GM19193 (cell line): ENCODE results near the gene RPS6KB1.
A peak's percentile ranks its signal among the peaks of the same experiment; 100 is the strongest.

Experiments
- POLR2A ChIP-seq: IDR thresholded peaks from 4 replicates; pipeline ENCODE4 v1.6.1; 2011; ENCODE audit not compliant: insufficient read depth, insufficient read length; ENCODE audit errors: extremely low read depth

Gene RPS6KB1

DNA sequence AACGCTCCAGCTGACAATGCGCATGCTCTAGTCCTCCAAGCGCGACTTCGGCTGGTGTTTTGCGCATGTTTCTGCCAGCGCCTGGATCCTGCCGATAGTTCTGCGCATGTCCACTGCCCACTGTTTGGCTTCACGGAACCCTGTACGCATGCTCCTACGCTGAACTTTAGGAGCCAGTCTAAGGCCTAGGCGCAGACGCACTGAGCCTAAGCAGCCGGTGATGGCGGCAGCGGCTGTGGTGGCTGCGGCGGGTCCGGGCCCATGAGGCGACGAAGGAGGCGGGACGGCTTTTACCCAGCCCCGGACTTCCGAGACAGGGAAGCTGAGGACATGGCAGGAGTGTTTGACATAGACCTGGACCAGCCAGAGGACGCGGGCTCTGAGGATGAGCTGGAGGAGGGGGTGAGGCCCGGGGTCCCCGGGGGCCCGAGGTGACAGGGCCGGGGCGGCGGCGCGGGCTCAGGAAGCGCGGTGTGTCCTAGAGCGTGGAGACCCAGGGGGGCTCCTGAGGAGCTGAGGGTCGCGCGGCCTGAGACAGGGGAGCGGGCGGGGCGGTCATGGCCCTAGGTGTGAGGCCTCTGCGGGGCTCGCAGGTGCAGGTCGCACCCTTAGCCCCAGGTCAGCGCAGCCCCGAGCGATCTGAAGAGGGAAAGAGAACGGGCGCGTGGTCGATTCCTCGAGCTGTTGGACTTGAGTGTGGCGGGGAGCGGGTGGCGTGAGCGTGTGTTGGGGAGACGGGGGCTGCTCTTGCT lies at the start of gene RPS6KB1, which contains the start of gene TUBD1:
Gene RPS6KB1, plus strand, starts transcription at position 198 of the 752 bp plus-strand sequence. Its CDS starts 64 bp downstream, at position 262.
Gene TUBD1, minus strand, starts transcription at position 20 of the 752 bp plus-strand sequence. CDS start 1,941 bp downstream, outside the sequence.
- peak; percentile 98 for TF ChIP-seq POLR2A

- no peak for TF ChIP-seq POLR2A
Measured at GRCh38 chr17:59844884-59845594, 47.9 kb upstream of the RPS6KB1 start.

- TF ChIP-seq POLR2A = peak; percentile 38
Measured at GRCh38 chr17:59845595-59846393, 47.1 kb upstream of the RPS6KB1 start.

- no peak for TF ChIP-seq POLR2A
Measured at GRCh38 chr17:59846394-59847165, 46.3 kb upstream of the RPS6KB1 start.

GRCh38 chr17:59848385-59848668 lies 44.6 kb upstream of the RPS6KB1 start:
- TF ChIP-seq POLR2A = no peak

DNA sequence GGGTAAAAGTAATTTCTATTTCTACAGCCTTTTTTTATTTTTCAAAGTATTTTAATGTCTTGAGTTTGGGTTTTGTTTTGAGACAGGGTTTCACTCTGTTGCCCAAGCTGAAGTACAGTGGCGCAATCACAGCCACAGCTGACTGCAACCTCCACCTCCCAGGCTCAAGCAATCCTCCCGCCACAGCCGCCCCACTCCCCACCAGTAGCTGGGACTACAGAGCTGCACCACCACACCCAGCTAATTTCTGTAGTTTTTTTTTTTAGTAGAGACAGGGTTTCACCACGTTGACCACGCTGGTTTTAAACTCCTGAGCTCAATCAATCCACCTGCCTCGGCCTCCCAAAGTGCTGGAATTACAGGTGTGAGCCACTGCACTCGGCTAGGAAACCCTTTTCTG lies 44.1 kb upstream of the RPS6KB1 start:
- TF ChIP-seq POLR2A = no peak

GRCh38 chr17:59851439-59852375 lies 41.2 kb upstream of the RPS6KB1 start:
- TF ChIP-seq POLR2A = no peak

GRCh38 chr17:59853168-59853918 lies 39.6 kb upstream of the RPS6KB1 start:
- no peak for TF ChIP-seq POLR2A

DNA sequence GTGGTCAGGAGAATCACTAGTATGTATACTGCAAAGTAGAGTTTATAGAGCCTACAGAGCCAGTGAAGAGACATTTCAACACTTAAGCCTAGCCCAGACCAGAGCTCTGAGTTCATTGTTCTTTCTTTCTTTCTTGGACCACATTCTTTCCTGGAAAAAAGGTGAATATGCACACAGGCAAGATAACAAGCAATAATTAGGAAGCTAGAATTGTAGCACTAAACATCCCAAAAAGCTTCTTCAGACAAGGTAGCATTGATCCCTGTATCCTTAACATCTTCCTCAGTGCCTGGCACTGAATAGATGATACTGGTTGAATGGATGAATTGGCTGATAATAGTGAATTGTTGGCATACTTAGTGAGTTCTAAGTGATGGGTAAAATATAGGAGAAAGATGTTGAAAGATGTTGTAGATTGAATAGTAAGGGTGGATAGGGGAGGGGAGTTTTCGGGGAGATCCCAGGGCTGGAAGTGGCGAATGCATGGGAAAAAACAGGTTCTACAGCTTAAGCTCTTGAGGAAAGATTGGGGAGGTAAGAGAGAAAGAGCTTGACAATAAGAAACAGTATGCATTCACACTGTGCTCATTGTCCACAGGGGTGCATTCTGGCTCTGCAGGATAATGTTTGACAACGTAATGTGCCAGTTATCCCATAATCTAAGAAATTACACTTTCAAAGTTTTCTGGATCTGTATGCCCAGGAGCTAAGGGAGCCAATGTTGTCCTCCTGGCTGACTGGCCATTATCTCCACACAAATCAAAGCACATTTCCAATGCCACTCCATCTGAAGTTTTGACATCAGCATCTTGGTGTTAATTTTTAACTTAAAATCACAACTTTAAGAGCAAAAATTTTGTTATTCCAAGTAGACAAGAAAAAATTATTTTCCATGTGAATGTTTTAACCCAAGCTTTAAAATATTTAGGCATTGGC lies 35.8 kb upstream of the RPS6KB1 start:
- TF ChIP-seq POLR2A = no peak

DNA sequence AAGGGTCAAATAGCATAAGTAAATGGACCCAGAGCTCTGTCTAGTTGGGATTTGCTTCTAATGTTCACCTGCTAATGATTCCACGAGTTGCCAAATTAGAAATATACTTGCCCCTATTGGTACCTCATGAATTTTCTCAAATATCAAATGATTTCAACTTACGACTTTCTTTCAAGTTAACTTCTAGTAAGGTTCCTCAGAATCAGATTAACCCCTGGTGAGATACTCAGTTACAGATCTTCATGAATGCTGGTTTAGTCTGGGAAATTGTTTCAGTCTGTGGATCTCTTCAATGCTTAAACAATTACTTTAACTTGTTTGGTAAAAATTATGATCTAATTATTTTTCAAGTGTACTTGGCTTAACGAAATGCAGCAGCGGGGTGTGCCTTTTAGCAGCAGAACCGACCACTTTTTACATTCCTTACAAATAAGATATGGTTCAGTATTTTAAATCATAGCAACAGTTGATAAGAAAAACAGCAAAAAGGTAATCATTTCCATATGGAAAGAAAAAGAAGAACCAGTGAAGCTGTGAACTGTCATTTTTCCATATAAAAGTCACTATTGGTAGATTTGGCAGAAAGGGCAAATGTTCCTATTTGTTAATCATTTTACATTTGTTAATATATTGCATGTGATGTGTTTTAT lies 34.6 kb upstream of the RPS6KB1 start:
- TF ChIP-seq POLR2A = no peak

DNA sequence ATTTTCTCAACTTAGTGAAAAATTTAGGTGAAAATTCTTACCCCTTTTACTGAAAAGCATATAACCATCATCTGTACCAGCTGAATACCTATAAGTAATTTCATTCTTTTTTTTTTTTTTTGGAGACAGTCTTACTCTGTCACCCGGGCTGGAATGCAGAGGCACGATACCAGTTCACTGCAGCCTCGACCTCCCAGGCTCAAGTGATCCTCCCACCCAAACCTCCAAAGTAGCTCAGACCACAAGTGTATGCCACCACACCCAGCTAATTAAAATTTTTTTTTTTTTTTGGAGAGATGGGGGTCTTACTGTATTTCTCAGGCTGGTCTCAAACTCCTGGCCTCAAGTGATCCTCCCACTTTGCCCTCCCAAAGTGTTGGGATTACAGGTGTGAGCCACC lies 34.0 kb upstream of the RPS6KB1 start:
- no peak for TF ChIP-seq POLR2A
